GM12878 (cell line): ENCODE data around the gene EPB41.

Experiments used
- BHLHE40 ChIP-seq, 2 experiments: fragments of 450-650 bp in 1 of 2; IDR thresholded peaks; 2 replicates each; pipeline ENCODE4 v1.6.1; 2011 to 2017; ENCODE audit warnings: low read depth in 2 of 2, borderline replicate concordance in 1 of 2, improper control_type of control experiment in 1 of 2, low read length in 1 of 2, mild to moderate bottlenecking in 1 of 2
- CEBPB ChIP-seq, 2 experiments: fragments of 150-350 bp in 1 of 2; IDR thresholded peaks; 2 replicates each; pipeline ENCODE4 v1.6.1; 2012 to 2014; ENCODE audit warnings: low read depth in 2 of 2, low read length in 2 of 2, borderline replicate concordance in 1 of 2, inconsistent platforms in 1 of 2
- CTCF ChIP-seq, 3 experiments: IDR thresholded peaks in 2 of 3; conservative IDR thresholded peaks in 1 of 3; 2 replicates each; pipeline ENCODE4 v1.5.1; 2011; ENCODE audit warnings: low read depth in 3 of 3, low read length in 3 of 3, mild to moderate bottlenecking in 3 of 3, control low read depth in 2 of 3, moderate library complexity in 2 of 3, inconsistent platforms in 1 of 3, mixed read lengths in 1 of 3; ENCODE audit not compliant: control insufficient read depth in 2 of 3, insufficient read depth in 1 of 3; ENCODE audit errors: extremely low read depth in 1 of 3
- EZH2 ChIP-seq: IDR thresholded peaks from 2 replicates; pipeline ENCODE4 v1.6.1; 2012; ENCODE audit warnings: low read depth, mild to moderate bottlenecking, control low read depth, inconsistent platforms, low read length, borderline replicate concordance; ENCODE audit not compliant: control insufficient read depth
- HSF1 ChIP-seq: fragments of 150-350 bp; IDR thresholded peaks from 2 replicates; pipeline ENCODE4 v1.6.1; 2014; ENCODE audit warnings: mild to moderate bottlenecking, low read depth, low read length
- MAX ChIP-seq: IDR thresholded peaks from 2 replicates; pipeline ENCODE4 v1.6.1; 2012; ENCODE audit warnings: low read depth, low read length, improper control_type of control experiment
- NR2C1 ChIP-seq: fragments of 450-650 bp; IDR thresholded peaks from 2 replicates; pipeline ENCODE4 v1.6.1; 2017; ENCODE audit warnings: antibody characterized with exemption, mild to moderate bottlenecking, moderate library complexity
- NRF1 ChIP-seq: conservative IDR thresholded peaks from 2 replicates; pipeline ENCODE4 v1.6.1; 2011; ENCODE audit warnings: mild to moderate bottlenecking, low read depth, low read length, improper control_type of control experiment
- POLR2A ChIP-seq: IDR thresholded peaks from 2 replicates; pipeline ENCODE4 v1.6.1; 2011; ENCODE audit warnings: low read depth, mild to moderate bottlenecking, low read length
- RAD21 ChIP-seq: IDR thresholded peaks from 2 replicates; pipeline ENCODE4 v1.6.1; 2011; ENCODE audit warnings: mild to moderate bottlenecking, low read depth, low read length, moderate library complexity; ENCODE audit not compliant: insufficient read depth
- SMARCA5 ChIP-seq: fragments of 450-650 bp; IDR thresholded peaks from 2 replicates; pipeline ENCODE4 v1.6.1; 2017; ENCODE audit warnings: mild to moderate bottlenecking
- SP1 ChIP-seq: IDR thresholded peaks from one replicate; pipeline ENCODE4 v1.6.1; 2011; ENCODE audit warnings: low read depth, low read length
- USF1 ChIP-seq: IDR thresholded peaks from 2 replicates; pipeline ENCODE4 v1.6.1; 2011; ENCODE audit warnings: borderline replicate concordance, low read depth, mild to moderate bottlenecking, moderate library complexity, mixed read lengths, low read length; ENCODE audit not compliant: insufficient read depth; ENCODE audit errors: extremely low read length

- no peak for TF ChIP-seq NRF1
- no peak for TF ChIP-seq SP1
- TF ChIP-seq MAX: no peak
- TF ChIP-seq SMARCA5: no peak
- no peak for TF ChIP-seq HSF1
- no peak for TF ChIP-seq EZH2
- TF ChIP-seq POLR2A: no peak
- TF ChIP-seq CEBPB (IDR thresholded peaks at IDR 0.05; ENCODE audit: borderline replicate concordance in 1 of 2, low read depth in 2 of 2, low read length in 2 of 2): no peak
- no peak for TF ChIP-seq CTCF (IDR thresholded peaks at IDR 0.05 in 2 of 3, conservative IDR thresholded peaks at IDR 0.05 in 1 of 3; ENCODE audit: control insufficient read depth in 2 of 3, extremely low read depth in 1 of 3, insufficient read depth in 1 of 3, low read depth in 3 of 3, low read length in 3 of 3)
- no peak for TF ChIP-seq NR2C1
- no peak for TF ChIP-seq RAD21
- TF ChIP-seq USF1: no peak
- no peak for TF ChIP-seq BHLHE40 (IDR thresholded peaks at IDR 0.05; ENCODE audit: borderline replicate concordance in 1 of 2, low read depth in 2 of 2, low read length in 1 of 2)
These were observed 169.2 kb downstream of the EPB41 start for GRCh38 chr1:29083317-29084195.
